ENCODE results near the gene PTGS2. TPM values are rescaled to one million over a fixed set of nuclear protein-coding genes. Genes with fewer than 3 reads are reported as not detected.

The PTGS2 gene
- total and polyA plus RNA-seq, 10 of the 15 experiments (the other 5 are each of a cell fraction or from before 2014, with no cell fraction given): 0.04 to 0.12 (median 0.08) TPM; not detected in 4

DNA sequence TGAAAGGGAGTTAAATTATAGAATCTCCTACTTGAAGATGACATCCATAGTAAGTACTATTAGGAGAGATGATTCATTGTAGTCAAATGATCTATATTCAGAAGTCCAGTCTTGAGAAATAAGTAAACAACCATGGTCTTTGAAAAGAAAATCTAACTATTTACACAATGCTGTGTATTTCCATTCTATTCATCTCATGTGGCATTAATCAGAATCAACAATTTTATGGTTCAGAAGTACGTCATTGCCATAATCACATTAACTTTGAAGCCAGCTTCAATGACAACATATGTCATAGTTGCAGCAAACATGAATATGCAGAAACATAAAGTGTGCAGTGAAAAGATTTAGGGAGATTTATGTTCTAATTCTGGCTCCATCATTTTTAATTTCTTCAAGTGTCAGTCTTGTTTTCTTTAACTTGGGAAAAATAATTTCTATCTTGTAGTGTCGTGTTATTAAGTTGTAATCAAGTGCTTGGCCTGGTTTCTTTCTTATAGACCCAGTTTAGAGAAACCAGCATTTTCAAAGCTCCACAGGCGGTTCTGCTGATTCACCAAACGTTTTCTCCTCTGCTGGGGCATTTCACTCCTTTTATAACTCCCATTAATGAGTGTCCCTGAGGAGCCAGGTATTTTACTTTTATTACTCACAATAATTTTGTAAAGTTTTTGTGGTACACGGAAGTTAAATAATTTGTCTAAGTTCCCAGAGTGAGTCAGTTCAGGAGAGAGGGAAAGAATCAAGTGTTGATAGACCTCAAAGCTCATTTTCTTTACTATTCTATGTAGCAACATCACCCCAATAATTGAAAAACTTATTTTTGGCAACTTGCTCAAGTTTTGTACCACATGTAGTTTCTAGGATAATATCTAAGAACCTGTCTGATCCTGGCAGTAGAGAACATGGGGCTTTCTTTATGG is 35.9 kb upstream of the PTGS2 start:
- Histone ChIP-seq H3K27me3 (replicated peaks in 1 of 2; ENCODE audit: control insufficient read depth in 2 of 2, insufficient read depth in 2 of 2, low read length in 1 of 2) (peaks cover 0 to 4% of the 10 kb centered on the region in 2 experiments; a peak in 1 of 4 replicates), H3K36me3 (ENCODE audit: control insufficient read depth in 2 of 2, insufficient read depth in 2 of 2, low read length in 1 of 2) (no peaks in the 10 kb centered on the region), H3K4me1 (ENCODE audit: control insufficient read depth, insufficient read depth, low read length) (no peaks in the 10 kb centered on the region), H3K9ac (ENCODE audit: control insufficient read depth, insufficient read depth, low read length) (no peak overlapping the region), H2AFZ (ENCODE audit: control insufficient read depth, low read depth, low read length) (no peak overlapping the region), H4K20me1 (ENCODE audit: control insufficient read depth, insufficient read depth) (no peaks in the 10 kb centered on the region), H3K4me3 (no peak overlapping the region), H3K9me3 (replicated peaks; ENCODE audit: control insufficient read depth, insufficient read depth, low read length) (no peaks in the 10 kb centered on the region), H3K27ac (ENCODE audit: control insufficient read depth, insufficient read depth) (no peak overlapping the region), H3K4me2 (ENCODE audit: control insufficient read depth, insufficient read depth) (no peak overlapping the region), H3K79me2 (ENCODE audit: control insufficient read depth, insufficient read depth, low read length) (no peaks in the 10 kb centered on the region)
- 19% methylated on average over 5 of the region's 5 CpGs for WGBS (ENCODE audit: insufficient coverage, insufficient replicate concordance, low lambda C conversion rate, missing lambda C conversion rate)
- DNase-seq (ENCODE audit: low read depth, low spot score) (no peak), FAIRE-seq (no peak), ATAC-seq (no peak)
- no TSS peak for BruUV-seq (replicated peaks)
- in situ Hi-C loops (cut with MboI): no loop called here
- intact Hi-C loops (cut with micrococcal nuclease; ENCODE audit: unreplicated experiment): no loop called here
- ChIA-PET POLR2A (no interaction called here), SMC1A (ENCODE audit: uncharacterized antibody, unreplicated experiment) (no interaction called here), RAD21 (ENCODE audit: unreplicated experiment) (no interaction called here), CTCF (interaction anchor here (1.6 to 1.7 kb wide), 2 partner anchors 23 to 312 kb away, joined by 3 to 4 read pairs; no protein-coding TSS in a partner anchor)
- TF ChIP-seq ZNF274 (IDR thresholded peaks at IDR 0.05; ENCODE audit: insufficient read depth, insufficient read length): no peak
- TF ChIP-seq HCFC1 (IDR thresholded peaks at IDR 0.05; ENCODE audit: low read length): no peak
- TF ChIP-seq CREB1 (IDR thresholded peaks at IDR 0.05; ENCODE audit: low read depth): no peak
- TF ChIP-seq, protein P1, sequence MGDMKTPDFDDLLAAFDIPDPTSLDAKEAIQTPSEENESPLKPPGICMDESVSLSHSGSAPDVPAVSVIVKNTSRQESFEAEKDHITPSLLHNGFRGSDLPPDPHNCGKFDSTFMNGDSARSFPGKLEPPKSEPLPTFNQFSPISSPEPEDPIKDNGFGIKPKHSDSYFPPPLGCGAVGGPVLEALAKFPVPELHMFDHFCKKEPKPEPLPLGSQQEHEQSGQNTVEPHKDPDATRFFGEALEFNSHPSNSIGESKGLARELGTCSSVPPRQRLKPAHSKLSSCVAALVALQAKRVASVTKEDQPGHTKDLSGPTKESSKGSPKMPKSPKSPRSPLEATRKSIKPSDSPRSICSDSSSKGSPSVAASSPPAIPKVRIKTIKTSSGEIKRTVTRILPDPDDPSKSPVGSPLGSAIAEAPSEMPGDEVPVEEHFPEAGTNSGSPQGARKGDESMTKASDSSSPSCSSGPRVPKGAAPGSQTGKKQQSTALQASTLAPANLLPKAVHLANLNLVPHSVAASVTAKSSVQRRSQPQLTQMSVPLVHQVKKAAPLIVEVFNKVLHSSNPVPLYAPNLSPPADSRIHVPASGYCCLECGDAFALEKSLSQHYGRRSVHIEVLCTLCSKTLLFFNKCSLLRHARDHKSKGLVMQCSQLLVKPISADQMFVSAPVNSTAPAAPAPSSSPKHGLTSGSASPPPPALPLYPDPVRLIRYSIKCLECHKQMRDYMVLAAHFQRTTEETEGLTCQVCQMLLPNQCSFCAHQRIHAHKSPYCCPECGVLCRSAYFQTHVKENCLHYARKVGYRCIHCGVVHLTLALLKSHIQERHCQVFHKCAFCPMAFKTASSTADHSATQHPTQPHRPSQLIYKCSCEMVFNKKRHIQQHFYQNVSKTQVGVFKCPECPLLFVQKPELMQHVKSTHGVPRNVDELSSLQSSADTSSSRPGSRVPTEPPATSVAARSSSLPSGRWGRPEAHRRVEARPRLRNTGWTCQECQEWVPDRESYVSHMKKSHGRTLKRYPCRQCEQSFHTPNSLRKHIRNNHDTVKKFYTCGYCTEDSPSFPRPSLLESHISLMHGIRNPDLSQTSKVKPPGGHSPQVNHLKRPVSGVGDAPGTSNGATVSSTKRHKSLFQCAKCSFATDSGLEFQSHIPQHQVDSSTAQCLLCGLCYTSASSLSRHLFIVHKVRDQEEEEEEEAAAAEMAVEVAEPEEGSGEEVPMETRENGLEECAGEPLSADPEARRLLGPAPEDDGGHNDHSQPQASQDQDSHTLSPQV (IDR thresholded peaks at IDR 0.05): no peak
- no peak for TF ChIP-seq NFXL1 (IDR thresholded peaks at IDR 0.05; ENCODE audit: borderline replicate concordance)
- no peak for TF ChIP-seq STAT3 (IDR thresholded peaks at IDR 0.05; ENCODE audit: low read depth, low read length)
- no peak for TF ChIP-seq CEBPB (IDR thresholded peaks at IDR 0.05; ENCODE audit: borderline replicate concordance in 1 of 2, low read depth in 2 of 2, low read length in 2 of 2)
- TF ChIP-seq, protein P2, sequence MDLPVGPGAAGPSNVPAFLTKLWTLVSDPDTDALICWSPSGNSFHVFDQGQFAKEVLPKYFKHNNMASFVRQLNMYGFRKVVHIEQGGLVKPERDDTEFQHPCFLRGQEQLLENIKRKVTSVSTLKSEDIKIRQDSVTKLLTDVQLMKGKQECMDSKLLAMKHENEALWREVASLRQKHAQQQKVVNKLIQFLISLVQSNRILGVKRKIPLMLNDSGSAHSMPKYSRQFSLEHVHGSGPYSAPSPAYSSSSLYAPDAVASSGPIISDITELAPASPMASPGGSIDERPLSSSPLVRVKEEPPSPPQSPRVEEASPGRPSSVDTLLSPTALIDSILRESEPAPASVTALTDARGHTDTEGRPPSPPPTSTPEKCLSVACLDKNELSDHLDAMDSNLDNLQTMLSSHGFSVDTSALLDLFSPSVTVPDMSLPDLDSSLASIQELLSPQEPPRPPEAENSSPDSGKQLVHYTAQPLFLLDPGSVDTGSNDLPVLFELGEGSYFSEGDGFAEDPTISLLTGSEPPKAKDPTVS (IDR thresholded peaks at IDR 0.05; ENCODE audit: low read depth, low read length): no peak
- TF ChIP-seq, protein P3, sequence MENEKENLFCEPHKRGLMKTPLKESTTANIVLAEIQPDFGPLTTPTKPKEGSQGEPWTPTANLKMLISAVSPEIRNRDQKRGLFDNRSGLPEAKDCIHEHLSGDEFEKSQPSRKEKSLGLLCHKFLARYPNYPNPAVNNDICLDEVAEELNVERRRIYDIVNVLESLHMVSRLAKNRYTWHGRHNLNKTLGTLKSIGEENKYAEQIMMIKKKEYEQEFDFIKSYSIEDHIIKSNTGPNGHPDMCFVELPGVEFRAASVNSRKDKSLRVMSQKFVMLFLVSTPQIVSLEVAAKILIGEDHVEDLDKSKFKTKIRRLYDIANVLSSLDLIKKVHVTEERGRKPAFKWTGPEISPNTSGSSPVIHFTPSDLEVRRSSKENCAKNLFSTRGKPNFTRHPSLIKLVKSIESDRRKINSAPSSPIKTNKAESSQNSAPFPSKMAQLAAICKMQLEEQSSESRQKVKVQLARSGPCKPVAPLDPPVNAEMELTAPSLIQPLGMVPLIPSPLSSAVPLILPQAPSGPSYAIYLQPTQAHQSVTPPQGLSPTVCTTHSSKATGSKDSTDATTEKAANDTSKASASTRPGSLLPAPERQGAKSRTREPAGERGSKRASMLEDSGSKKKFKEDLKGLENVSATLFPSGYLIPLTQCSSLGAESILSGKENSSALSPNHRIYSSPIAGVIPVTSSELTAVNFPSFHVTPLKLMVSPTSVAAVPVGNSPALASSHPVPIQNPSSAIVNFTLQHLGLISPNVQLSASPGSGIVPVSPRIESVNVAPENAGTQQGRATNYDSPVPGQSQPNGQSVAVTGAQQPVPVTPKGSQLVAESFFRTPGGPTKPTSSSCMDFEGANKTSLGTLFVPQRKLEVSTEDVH (IDR thresholded peaks at IDR 0.05; ENCODE audit: low read depth, partially characterized antibody): no peak
- TF ChIP-seq POLR2A (IDR thresholded peaks at IDR 0.05; ENCODE audit: low read depth, low read length): no peak
- no peak for TF ChIP-seq SRF (IDR thresholded peaks at IDR 0.05; ENCODE audit: low read depth in 2 of 2, low read length in 2 of 2)
- TF ChIP-seq IKZF2 (IDR thresholded peaks at IDR 0.05): no peak
- no peak for TF ChIP-seq BRCA1 (IDR thresholded peaks at IDR 0.05; ENCODE audit: low read depth, low read length)
- no peak for TF ChIP-seq TCF3 (IDR thresholded peaks at IDR 0.05; ENCODE audit: borderline replicate concordance, insufficient read depth, low read depth, low read length)
